ENCODE measurements around the gene MRPS15. TPM values are rescaled to one million over a fixed set of nuclear protein-coding genes. Genes with fewer than 3 reads are reported as not detected.
A peak's percentile ranks its signal among the peaks of the same experiment; 100 is the strongest.
"Not testable (repeated sequence)": the region's sequence is repeated elsewhere in the genome, so short reads cannot be mapped to it uniquely, and the experiment has no call there.

Gene MRPS15
- total and polyA plus RNA-seq, 4 donors: 34.7 to 81.3 (median 57.8) TPM

GRCh38 chr1:36487336-36487725 is 23.1 kb upstream of the MRPS15 start:
- H3K9me3 ChIP-seq (ENCODE audit: control insufficient read depth, low read length); ATAC-seq (ENCODE audit: low FRiP score); H3K4me1 ChIP-seq (ENCODE audit: control insufficient read depth in 1 of 2, insufficient read depth in 2 of 2, low read length in 2 of 2); intact Hi-C loops (cut with DNase I); H3K27ac ChIP-seq (ENCODE audit: low read depth in 1 of 2, low read length in 2 of 2); H3K36me3 ChIP-seq (ENCODE audit: control insufficient read depth in 1 of 2, insufficient read depth in 2 of 2, low read length in 1 of 2); H3K27me3 ChIP-seq (ENCODE audit: control insufficient read depth in 1 of 2, insufficient read depth in 2 of 2, low read length in 1 of 2); H3K4me3 ChIP-seq (ENCODE audit: low read length in 2 of 2); DNase-seq: not testable (repeated sequence)
- WGBS, 2 donors: 94% methylated on average over 9 of the region's 9 CpGs

- H3K36me3 ChIP-seq (ENCODE audit: control insufficient read depth in 1 of 2, insufficient read depth in 2 of 2, low read length in 1 of 2): no peaks in the 10 kb centered on the region
- peak in 1 of 2 donors; percentile 87 for DNase-seq
- no peak overlapping the region for H3K27ac ChIP-seq (ENCODE audit: low read depth in 1 of 2, low read length in 2 of 2)
- H3K4me1 ChIP-seq (ENCODE audit: control insufficient read depth in 1 of 2, insufficient read depth in 2 of 2, low read length in 2 of 2): no peaks in the 10 kb centered on the region
- peak; percentile 69 for ATAC-seq (ENCODE audit: low FRiP score)
- H3K27me3 ChIP-seq (ENCODE audit: control insufficient read depth in 1 of 2, insufficient read depth in 2 of 2, low read length in 1 of 2): no peaks in the 10 kb centered on the region
- H3K4me3 ChIP-seq (ENCODE audit: low read length in 2 of 2): no peak overlapping the region
- WGBS, 2 donors: 72 to 73% methylated on average over 17 of the region's 17 CpGs
- H3K9me3 ChIP-seq (ENCODE audit: control insufficient read depth, low read length): no peaks in the 10 kb centered on the region
- intact Hi-C loops (cut with DNase I): no loop called here
These were observed 22.5 kb upstream of the MRPS15 start for GRCh38 chr1:36486439-36487335.

GRCh38 chr1:36486093-36486438 is 21.9 kb upstream of the MRPS15 start:
- DNase-seq (no peak), ATAC-seq (ENCODE audit: low FRiP score) (no peak)
- WGBS, 2 donors: 89 to 93% methylated on average over 2 of the region's 2 CpGs
- no peak overlapping the region for H3K27ac ChIP-seq (ENCODE audit: low read depth in 1 of 2, low read length in 2 of 2)
- H3K4me3 ChIP-seq (ENCODE audit: low read length in 2 of 2): no peak overlapping the region
- intact Hi-C loops (cut with DNase I): no loop called here
- no peaks in the 10 kb centered on the region for H3K4me1 ChIP-seq (ENCODE audit: control insufficient read depth in 1 of 2, insufficient read depth in 2 of 2, low read length in 2 of 2)
- no peaks in the 10 kb centered on the region for H3K9me3 ChIP-seq (ENCODE audit: control insufficient read depth, low read length)
- no peaks in the 10 kb centered on the region for H3K27me3 ChIP-seq (ENCODE audit: control insufficient read depth in 1 of 2, insufficient read depth in 2 of 2, low read length in 1 of 2)
- no peaks in the 10 kb centered on the region for H3K36me3 ChIP-seq (ENCODE audit: control insufficient read depth in 1 of 2, insufficient read depth in 2 of 2, low read length in 1 of 2)

GRCh38 chr1:36484099-36484498 is 19.9 kb upstream of the MRPS15 start:
- Histone ChIP-seq H3K4me3 (ENCODE audit: low read length in 2 of 2) (no peak overlapping the region), H3K4me1 (ENCODE audit: control insufficient read depth in 1 of 2, insufficient read depth in 2 of 2, low read length in 2 of 2) (no peaks in the 10 kb centered on the region), H3K27ac (ENCODE audit: low read depth in 1 of 2, low read length in 2 of 2) (no peak overlapping the region), H3K9me3 (ENCODE audit: control insufficient read depth, low read length) (no peaks in the 10 kb centered on the region), H3K36me3 (ENCODE audit: control insufficient read depth in 1 of 2, insufficient read depth in 2 of 2, low read length in 1 of 2) (no peaks in the 10 kb centered on the region), H3K27me3 (ENCODE audit: control insufficient read depth in 1 of 2, insufficient read depth in 2 of 2, low read length in 1 of 2) (no peaks in the 10 kb centered on the region)
- DNase-seq (no peak), ATAC-seq (ENCODE audit: low FRiP score) (no peak)
- 86 to 93% methylated on average over 2 of the region's 2 CpGs for WGBS, 2 donors
- intact Hi-C loops (cut with DNase I): no loop called here

- no peaks in the 10 kb centered on the region for H3K4me1 ChIP-seq (ENCODE audit: control insufficient read depth in 1 of 2, insufficient read depth in 2 of 2, low read length in 2 of 2)
- intact Hi-C loops (cut with DNase I): no loop called here
- ATAC-seq (ENCODE audit: low FRiP score): peak; percentile 23
These were observed 18.7 kb upstream of the MRPS15 start, which contains the start of gene CSF3R for GRCh38 chr1:36482724-36483388. TSS of gene CSF3R (minus strand) at chr1:36482913. CDS start at chr1:36479496, 3,417 bp downstream.

GRCh38 chr1:36481771-36482723 is 17.9 kb upstream of the MRPS15 start:
- WGBS, 2 donors: 30 to 33% methylated on average over 26 of the region's 26 CpGs
- no peak for DNase-seq
- intact Hi-C loops (cut with DNase I): no loop called here
- H3K27me3 ChIP-seq (ENCODE audit: control insufficient read depth in 1 of 2, insufficient read depth in 2 of 2, low read length in 1 of 2): no peaks in the 10 kb centered on the region
- H3K9me3 ChIP-seq (ENCODE audit: control insufficient read depth, low read length): no peaks in the 10 kb centered on the region
- H3K27ac ChIP-seq (ENCODE audit: low read depth in 1 of 2, low read length in 2 of 2): no peak overlapping the region
- no peaks in the 10 kb centered on the region for H3K4me1 ChIP-seq (ENCODE audit: control insufficient read depth in 1 of 2, insufficient read depth in 2 of 2, low read length in 2 of 2)
- H3K36me3 ChIP-seq (ENCODE audit: control insufficient read depth in 1 of 2, insufficient read depth in 2 of 2, low read length in 1 of 2): no peaks in the 10 kb centered on the region
- no peak for ATAC-seq (ENCODE audit: low FRiP score)
- H3K4me3 ChIP-seq (ENCODE audit: low read length in 2 of 2): no peak overlapping the region

More at GRCh38 chr1:36482724-36483388, 18.7 kb upstream of the MRPS15 start, which contains the start of gene CSF3R:
- WGBS, 2 donors: 67 to 68% methylated on average over 13 of the region's 13 CpGs
- Histone ChIP-seq H3K9me3 (ENCODE audit: control insufficient read depth, low read length) (no peaks in the 10 kb centered on the region), H3K27ac (ENCODE audit: low read depth in 1 of 2, low read length in 2 of 2) (no peak within 1 kb of the TSS), H3K27me3 (ENCODE audit: control insufficient read depth in 1 of 2, insufficient read depth in 2 of 2, low read length in 1 of 2) (no peaks in the 10 kb centered on the region), H3K4me3 (ENCODE audit: low read length in 2 of 2) (no peak within 1 kb of the TSS), H3K36me3 (ENCODE audit: control insufficient read depth in 1 of 2, insufficient read depth in 2 of 2, low read length in 1 of 2) (no peaks in the 10 kb centered on the region)
- no peak for DNase-seq

- Histone ChIP-seq H3K27me3 (ENCODE audit: control insufficient read depth in 1 of 2, insufficient read depth in 2 of 2, low read length in 1 of 2) (no peaks in the 10 kb centered on the region), H3K9me3 (ENCODE audit: control insufficient read depth, low read length) (no peaks in the 10 kb centered on the region), H3K4me3 (ENCODE audit: low read length in 2 of 2) (no peak overlapping the region), H3K36me3 (ENCODE audit: control insufficient read depth in 1 of 2, insufficient read depth in 2 of 2, low read length in 1 of 2) (no peaks in the 10 kb centered on the region), H3K4me1 (ENCODE audit: control insufficient read depth in 1 of 2, insufficient read depth in 2 of 2, low read length in 2 of 2) (no peaks in the 10 kb centered on the region), H3K27ac (ENCODE audit: low read depth in 1 of 2, low read length in 2 of 2) (no peak overlapping the region)
- DNase-seq (no peak), ATAC-seq (ENCODE audit: low FRiP score) (no peak)
- WGBS, 2 donors: 76 to 82% methylated on average over 6 of the region's 6 CpGs
- intact Hi-C loops (cut with DNase I): no loop called here
These were observed 16.9 kb upstream of the MRPS15 start for GRCh38 chr1:36481091-36481490.

GRCh38 chr1:36480161-36480560 is 16.0 kb upstream of the MRPS15 start:
- DNase-seq: no peak
- no peak for ATAC-seq (ENCODE audit: low FRiP score)
- H3K4me3 ChIP-seq (ENCODE audit: low read length in 2 of 2): no peak overlapping the region
- no peaks in the 10 kb centered on the region for H3K4me1 ChIP-seq (ENCODE audit: control insufficient read depth in 1 of 2, insufficient read depth in 2 of 2, low read length in 2 of 2)
- H3K36me3 ChIP-seq (ENCODE audit: control insufficient read depth in 1 of 2, insufficient read depth in 2 of 2, low read length in 1 of 2): no peaks in the 10 kb centered on the region
- H3K9me3 ChIP-seq (ENCODE audit: control insufficient read depth, low read length): no peaks in the 10 kb centered on the region
- H3K27ac ChIP-seq (ENCODE audit: low read depth in 1 of 2, low read length in 2 of 2): no peak overlapping the region
- intact Hi-C loops (cut with DNase I): no loop called here
- H3K27me3 ChIP-seq (ENCODE audit: control insufficient read depth in 1 of 2, insufficient read depth in 2 of 2, low read length in 1 of 2): no peaks in the 10 kb centered on the region
- WGBS, 2 donors: 89 to 94% methylated on average over 2 of the region's 2 CpGs
